NB4 (cell line): ENCODE data around the gene ME3.

ENCODE experiments used
- MYC ChIP-seq: IDR thresholded peaks from 2 replicates; pipeline ENCODE4 v1.6.1; 2011; ENCODE audit warnings: low read depth, low read length
- POLR2A ChIP-seq: IDR thresholded peaks from 2 replicates; pipeline ENCODE4 v1.6.1; 2011; ENCODE audit warnings: mild to moderate bottlenecking; ENCODE audit not compliant: insufficient read length; ENCODE audit errors: extremely low read depth
- TF ChIP-seq, protein P1 (sequence below): IDR thresholded peaks from one replicate; pipeline ENCODE4 v1.5.1; 2012; ENCODE audit warnings: low read depth, low read length
- TF ChIP-seq, protein P2 (sequence below): IDR thresholded peaks from 2 replicates; pipeline ENCODE4 v1.6.1; 2011; ENCODE audit warnings: low read depth, low read length

DNA sequence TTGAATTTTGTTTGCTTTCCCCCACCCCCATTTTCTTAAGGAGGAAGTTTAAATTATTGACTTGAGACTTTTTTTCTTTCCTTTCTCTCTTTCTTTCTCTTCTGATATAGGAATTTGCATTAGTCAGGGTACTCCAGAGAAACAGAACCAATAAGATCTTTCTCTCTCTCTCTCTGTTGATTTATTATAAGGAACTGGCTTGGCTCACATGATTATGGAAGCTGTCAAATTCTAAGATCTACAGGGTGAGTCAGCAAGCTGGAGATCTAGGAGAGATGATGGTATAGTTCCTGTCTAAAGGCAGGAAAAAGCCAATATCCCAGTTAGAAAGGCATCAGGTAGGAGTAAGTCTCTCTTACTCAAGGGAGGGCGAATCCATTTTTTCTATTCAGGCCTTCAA, 233.7 kb downstream of the ME3 start:
- TF ChIP-seq, protein P1, sequence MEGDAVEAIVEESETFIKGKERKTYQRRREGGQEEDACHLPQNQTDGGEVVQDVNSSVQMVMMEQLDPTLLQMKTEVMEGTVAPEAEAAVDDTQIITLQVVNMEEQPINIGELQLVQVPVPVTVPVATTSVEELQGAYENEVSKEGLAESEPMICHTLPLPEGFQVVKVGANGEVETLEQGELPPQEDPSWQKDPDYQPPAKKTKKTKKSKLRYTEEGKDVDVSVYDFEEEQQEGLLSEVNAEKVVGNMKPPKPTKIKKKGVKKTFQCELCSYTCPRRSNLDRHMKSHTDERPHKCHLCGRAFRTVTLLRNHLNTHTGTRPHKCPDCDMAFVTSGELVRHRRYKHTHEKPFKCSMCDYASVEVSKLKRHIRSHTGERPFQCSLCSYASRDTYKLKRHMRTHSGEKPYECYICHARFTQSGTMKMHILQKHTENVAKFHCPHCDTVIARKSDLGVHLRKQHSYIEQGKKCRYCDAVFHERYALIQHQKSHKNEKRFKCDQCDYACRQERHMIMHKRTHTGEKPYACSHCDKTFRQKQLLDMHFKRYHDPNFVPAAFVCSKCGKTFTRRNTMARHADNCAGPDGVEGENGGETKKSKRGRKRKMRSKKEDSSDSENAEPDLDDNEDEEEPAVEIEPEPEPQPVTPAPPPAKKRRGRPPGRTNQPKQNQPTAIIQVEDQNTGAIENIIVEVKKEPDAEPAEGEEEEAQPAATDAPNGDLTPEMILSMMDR = no peak
- TF ChIP-seq MYC (no peak), POLR2A (no peak)
- TF ChIP-seq, protein P2, sequence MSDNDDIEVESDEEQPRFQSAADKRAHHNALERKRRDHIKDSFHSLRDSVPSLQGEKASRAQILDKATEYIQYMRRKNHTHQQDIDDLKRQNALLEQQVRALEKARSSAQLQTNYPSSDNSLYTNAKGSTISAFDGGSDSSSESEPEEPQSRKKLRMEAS = no peak
